OCI-LY3 (cell line): Measurements from ENCODE around the gene FCHSD1.

Source experiments
- CTCF ChIP-seq: fragments of 200-600, 300-600 bp; sonication (generic); IDR thresholded peaks from 2 replicates; pipeline ENCODE4 v1.5.1; 2014; ENCODE audit warnings: antibody characterized with exemption, low read length, low read depth
- EZH2phosphoT487 ChIP-seq: fragments of 200-600 bp; shearing (Covaris generic); IDR thresholded peaks from 2 replicates; pipeline ENCODE4 v1.6.1; 2018; ENCODE audit warnings: antibody characterized with exemption, mixed run types, low read depth

DNA sequence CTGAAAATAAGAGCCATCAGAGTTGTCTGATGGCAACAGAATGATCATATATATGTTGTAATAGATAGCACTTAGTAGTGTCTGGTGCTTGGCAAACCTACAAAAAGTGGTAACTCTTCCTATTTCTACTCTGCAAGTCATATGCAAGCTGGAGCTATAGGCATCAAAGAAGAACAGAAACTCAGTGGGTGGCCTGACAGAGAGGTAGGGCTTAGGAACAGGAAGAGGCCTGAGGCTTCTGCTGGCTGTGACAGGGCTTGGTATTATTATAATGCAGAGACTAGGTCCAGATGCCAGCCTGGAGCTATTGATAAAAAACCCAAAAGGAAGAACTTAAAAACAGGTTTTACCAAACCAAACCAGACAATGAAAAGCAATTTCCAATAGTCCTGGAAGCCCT is 28.0 kb downstream of the FCHSD1 start:
- TF ChIP-seq CTCF (no peak), EZH2phosphoT487 (no peak)
